GM12873 (cell line): ENCODE data around the gene RBP3.
A peak's percentile ranks its signal among the peaks of the same experiment; 100 is the strongest.

ENCODE experiments used
- CTCF ChIP-seq: IDR thresholded peaks from 2 replicates; pipeline ENCODE4 v1.5.1; 2012; ENCODE audit warnings: low read depth, mild to moderate bottlenecking, moderate library complexity, low read length, control low read depth; ENCODE audit not compliant: insufficient read depth; ENCODE audit errors: missing control alignments

Gene RBP3

GRCh38 chr10:47305566-47305965 is 42.6 kb upstream of the RBP3 start:
- TF ChIP-seq CTCF: no peak

- no peak for TF ChIP-seq CTCF
Measured at GRCh38 chr10:47306387-47307210, 41.6 kb upstream of the RBP3 start.

GRCh38 chr10:47307381-47307780 is 40.8 kb upstream of the RBP3 start:
- TF ChIP-seq CTCF: no peak

GRCh38 chr10:47308775-47309174 is 39.4 kb upstream of the RBP3 start:
- no peak for TF ChIP-seq CTCF

GRCh38 chr10:47309408-47310089 is 38.6 kb upstream of the RBP3 start:
- peak; percentile 45 for TF ChIP-seq CTCF

GRCh38 chr10:47310090-47310505 is 38.1 kb upstream of the RBP3 start:
- no peak for TF ChIP-seq CTCF

GRCh38 chr10:47311193-47311931 is 36.8 kb upstream of the RBP3 start:
- TF ChIP-seq CTCF: no peak
